NCI-H82 (cell line): ENCODE measurements around the gene SMAD7.

Source experiments
- DNase-seq: peaks from one replicate; lab custom pipeline; 2025; lab: John Stamatoyannopoulos, UW

Gene SMAD7

GRCh38 chr18:48914581-48915251 is 36.0 kb downstream of the SMAD7 start:
- no peak for DNase-seq

- DNase-seq: no peak
Observed at GRCh38 chr18:48913775-48914174, 37.0 kb downstream of the SMAD7 start.

DNA sequence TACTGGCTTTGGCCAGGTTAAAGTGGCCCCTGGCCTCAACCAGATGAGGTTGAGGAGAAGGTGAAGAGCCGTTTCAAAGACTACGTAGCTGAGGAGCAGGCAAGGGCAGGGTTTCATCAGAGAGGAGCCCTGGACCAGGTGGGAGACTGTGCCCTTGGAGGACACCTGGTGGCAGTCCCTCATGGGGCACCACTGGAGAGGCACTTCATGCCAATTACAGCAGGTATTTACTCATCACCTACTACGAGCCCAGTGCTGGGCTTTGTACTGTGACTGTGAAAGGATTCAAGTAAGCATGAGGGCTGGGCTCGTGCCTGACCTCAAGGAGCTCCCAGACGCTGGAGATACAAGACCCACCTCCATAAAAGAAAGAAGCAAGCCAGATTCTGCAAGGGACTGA is 37.6 kb downstream of the SMAD7 start:
- DNase-seq: no peak

- DNase-seq: no peak
Observed at GRCh38 chr18:48910972-48911545, 39.7 kb downstream of the SMAD7 start.

- no peak for DNase-seq
Observed at GRCh38 chr18:48909721-48910120, 41.0 kb downstream of the SMAD7 start.

DNA sequence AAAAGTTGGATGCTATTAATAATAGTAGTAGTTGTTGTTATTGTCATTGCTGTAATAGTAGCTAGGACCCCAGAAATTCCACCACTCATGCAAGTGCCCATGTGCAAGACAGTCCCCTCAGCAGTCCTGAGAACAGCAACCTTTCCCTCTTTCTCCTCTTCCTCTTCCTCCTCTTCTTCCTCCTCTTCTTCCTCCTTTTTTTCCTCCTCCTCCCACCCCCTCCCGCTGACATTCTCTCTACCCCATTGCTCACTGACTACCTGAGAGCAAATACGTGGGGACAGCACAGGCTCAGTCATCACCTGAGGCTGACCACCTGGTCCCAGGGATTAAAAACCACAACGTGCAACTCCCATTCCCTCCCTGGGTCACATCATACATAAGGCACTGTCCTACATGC is 41.8 kb downstream of the SMAD7 start:
- DNase-seq: no peak

- DNase-seq: no peak
Observed at GRCh38 chr18:48905513-48905912, 45.3 kb downstream of the SMAD7 start.

DNA sequence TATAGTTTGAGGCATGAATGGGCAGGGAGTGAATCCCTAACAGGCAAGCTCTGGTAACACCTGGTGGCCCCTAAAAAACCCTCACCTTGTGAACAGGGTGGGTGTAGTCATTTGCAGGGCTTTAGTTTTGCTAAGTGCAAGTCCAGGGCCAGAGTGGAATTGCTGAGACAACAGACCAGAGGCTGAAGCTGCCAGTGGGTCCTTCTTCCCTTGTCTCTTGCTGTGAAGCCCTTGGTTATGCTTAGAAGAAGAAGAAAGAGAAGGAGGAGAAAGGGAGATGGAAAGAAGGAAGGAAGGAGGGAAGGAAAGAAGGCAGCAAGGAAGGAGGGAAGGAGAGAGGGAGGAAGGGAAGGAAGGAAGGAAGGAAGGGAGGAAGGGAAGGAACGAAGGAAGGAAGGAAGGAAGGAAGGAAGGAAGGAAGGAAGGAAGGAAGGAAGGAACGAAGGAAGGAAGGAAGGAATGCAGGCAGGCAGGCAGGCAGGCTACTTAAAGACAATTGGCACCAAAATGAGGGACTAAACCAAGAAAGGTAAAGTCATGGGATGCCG is 45.8 kb downstream of the SMAD7 start:
- no peak for DNase-seq

- no peak for DNase-seq
Observed at GRCh38 chr18:48904091-48904490, 46.7 kb downstream of the SMAD7 start.

DNA sequence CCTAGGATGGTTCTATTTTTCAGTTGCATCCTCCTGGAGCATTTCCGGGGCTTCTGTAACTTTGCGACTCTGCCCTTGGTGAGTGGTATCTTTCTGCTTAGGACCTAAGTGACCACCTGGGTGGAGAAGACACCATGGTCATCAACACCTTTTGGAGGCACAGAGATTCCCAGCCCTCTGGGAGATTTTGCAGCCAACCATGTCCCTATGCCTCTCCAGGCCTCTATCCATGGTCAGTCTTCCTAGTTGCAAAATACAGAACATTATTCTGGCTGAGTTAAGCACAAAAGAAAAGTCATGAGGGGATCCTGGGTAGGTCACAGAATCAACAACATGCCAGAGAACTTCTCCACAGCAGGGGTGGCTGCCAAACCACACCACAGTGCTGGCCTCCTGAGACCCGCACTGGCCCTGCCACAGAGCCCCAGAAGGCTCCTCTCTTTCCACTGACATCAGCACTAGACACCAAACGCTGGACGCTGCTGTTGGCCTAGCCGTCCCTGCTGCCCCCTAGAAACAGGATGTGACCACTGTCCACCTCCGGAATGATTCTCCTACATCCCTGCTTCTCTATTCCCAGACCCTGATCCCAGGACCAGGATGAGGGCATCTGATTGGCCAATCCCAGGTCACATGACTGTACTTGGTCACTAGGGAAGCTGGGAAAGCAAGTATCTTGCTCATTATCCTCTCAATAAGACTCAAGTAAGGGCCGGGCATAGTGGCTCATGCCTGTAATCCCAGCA is 47.7 kb downstream of the SMAD7 start:
- DNase-seq: no peak

GRCh38 chr18:48902023-48902855 is 48.5 kb downstream of the SMAD7 start:
- peak; percentile 59 for DNase-seq

DNA sequence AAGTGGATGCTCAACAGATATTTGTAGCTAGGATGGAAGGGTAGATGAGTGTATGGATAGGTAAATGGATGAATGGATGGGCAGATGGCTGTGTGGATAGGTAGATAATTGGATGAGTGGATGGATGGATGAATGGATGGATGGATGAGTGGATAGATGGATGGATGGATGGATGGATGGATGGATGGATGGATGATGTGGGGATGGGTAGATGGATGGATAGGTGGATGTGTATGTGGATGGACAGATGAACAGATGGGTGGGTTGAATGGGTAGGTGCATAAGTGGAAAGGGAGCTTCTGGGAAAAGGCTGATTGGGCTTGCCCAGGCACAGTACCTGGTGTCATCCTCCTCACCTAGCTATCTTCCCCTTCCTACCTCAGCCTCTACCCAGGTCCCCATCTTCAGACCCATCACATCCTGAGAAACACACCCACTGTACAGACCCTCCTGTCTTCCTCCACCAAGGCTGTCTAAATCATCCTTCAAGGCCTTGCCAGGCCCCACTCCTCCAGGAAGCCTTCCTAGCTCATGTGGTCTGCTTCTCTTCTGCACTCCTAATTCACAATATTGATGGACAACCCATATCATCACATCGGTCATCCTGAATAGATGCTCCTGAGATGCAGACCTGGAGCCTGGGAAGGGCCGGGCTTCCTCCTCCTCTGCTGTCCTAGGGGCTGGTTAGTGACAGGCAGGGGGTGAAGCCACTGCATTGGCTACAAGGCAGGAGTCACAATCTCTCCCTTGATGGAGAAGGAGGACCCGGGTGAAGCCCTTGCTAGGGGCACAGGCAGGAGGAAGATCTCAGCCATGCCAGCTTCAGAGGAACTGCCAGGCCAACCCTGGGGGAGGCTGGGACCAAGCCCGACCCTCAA is 49.4 kb downstream of the SMAD7 start:
- DNase-seq: no peak

DNA sequence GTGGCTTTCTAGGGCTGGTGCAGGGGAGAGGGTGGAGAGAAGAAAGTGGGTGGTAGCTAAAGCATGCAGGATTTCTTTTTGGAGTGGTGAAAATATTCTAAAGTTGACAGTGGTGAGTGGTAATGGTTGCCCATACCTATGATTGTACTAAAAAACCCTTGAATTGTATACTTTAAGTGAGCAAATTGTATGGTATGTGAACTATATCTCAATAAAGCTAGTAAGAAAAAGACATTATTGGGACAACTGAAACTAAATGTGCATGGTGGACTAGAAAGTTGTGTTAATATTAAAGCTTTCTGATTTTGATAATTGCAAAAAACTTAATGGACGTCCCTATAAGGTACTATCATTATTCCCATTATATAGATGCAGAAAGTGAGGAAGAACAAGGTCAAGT is 50.3 kb downstream of the SMAD7 start:
- no peak for DNase-seq

- no peak for DNase-seq
Observed at GRCh38 chr18:48899558-48900174, 51.1 kb downstream of the SMAD7 start.

DNA sequence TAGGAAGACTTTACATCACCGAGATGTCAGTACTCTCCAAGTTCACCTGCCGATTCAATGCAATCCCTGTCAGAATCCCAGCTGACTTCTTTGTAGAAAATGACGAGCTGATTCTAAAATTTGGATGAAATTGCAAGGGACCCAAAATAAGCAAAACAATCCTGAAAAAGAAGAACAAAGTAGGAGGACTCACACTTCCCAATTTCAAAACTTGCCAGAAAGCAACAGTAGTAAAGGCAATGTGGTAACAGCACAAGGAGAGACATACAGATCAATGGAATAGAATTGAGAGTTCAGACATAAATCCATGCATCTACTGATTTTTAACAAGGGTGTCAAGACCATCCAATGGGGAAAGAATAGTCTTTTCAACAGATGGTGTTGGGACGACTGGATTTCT is 52.2 kb downstream of the SMAD7 start:
- no peak for DNase-seq

DNA sequence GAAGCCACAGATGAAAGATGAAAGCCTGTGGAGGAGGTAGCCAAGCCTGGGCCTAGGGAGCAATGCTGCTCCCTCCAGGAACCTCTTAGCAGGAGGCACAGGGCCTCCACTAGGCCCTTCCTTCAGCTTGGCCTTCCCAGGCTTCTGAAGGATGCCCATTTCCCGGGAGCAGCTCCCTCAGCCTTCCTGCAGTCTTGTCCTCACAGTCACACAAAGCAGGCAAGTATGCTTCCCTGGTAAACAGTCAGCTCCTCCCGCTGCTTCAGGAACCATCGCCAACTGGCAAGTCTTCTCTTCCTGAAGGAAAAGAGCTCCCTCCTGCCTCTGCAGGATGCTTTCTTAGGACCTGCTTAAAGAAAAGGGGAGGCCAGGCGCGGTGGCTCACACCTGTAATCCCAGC is 53.2 kb downstream of the SMAD7 start:
- no peak for DNase-seq

DNA sequence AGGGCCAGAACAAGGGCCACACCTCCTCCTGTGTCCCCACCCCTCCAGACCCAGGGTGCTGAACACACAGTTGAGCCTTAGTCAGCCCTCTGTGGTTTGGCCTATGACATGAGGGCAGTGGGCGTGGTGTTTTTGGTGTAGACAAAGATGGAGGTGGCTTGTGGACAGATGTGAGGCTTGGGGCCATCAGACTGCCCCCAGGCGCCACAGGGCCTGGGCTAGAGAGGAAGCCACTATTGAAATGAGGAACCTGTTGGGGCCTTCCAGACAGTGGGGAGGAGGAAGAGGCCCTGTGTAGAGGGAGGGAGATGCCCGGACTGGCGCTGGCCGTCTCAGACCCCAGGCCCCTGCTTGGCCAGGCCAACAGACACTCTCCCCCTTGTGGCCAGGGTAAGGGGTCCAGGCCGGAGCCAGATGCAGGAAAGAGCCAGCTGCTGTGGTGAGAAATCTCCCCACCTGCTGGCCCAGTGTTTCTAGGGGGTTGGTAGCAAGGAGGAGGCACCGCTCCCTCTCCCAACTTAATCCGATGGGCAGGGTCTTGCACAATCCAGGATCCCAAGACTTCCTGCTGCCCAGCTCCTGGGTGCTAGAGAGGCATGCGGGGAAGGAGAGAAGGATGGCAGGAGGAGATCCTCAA is 53.8 kb downstream of the SMAD7 start:
- peak; percentile 32 for DNase-seq

DNA sequence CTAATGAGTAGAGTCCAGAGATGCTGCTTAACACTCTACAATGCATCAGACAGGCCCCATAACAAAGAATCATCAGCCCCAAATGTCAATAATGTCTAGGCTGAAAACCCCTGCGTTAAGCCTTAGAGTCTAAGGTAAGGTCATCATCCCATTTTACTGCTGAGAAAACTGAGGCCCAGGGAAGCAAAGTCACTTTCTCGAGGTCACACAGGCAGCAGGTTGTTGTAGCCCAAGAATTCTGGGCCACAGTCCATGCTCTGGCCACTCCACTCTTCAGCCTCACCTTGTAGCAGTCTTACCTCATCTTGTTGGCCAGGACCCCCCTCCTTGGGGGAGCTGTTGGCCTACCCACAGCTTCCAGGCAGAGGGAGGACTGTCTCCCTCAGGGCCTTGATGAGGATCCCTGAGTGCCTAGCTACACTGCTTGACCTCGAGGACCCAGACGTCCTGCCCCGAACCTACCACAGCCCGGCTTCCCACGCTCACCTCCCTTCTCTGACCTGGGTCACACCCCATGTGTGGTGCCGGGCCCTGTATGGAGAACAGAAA is 54.4 kb downstream of the SMAD7 start:
- DNase-seq: no peak

- no peak for DNase-seq
Observed at GRCh38 chr18:48894799-48895346, 55.9 kb downstream of the SMAD7 start.
